Glomerular endothelial cell (primary cell): ENCODE measurements around the gene JDP2. TPM values are rescaled to one million over a fixed set of nuclear protein-coding genes. Genes with fewer than 3 reads are reported as not detected.
"Not testable (repeated sequence)": the region's sequence is repeated elsewhere in the genome, so short reads cannot be mapped to it uniquely, and the experiment has no call there.

ENCODE experiments used
- DNase-seq: peaks from one replicate; pipeline ENCODE4 v3.0.0-alpha.2; 2011; ENCODE audit warnings: low read depth, low spot score; ENCODE audit errors: extremely low read depth
- total RNA-seq: library from RNA; depleted of rRNA; stranded (reverse); fragments of >200 nt; gene quantifications from 2 replicates; pipeline ENCODE4 v1.2.3, GENCODE V29; 2015

Gene JDP2
- total RNA-seq, 1 donor from 2014 or later = 13.0 TPM

- no peak for DNase-seq
These were observed 26.1 kb downstream of the JDP2 start for GRCh38 chr14:75453817-75454434.

- no peak for DNase-seq
These were observed 27.2 kb downstream of the JDP2 start for GRCh38 chr14:75454963-75455546.

DNA sequence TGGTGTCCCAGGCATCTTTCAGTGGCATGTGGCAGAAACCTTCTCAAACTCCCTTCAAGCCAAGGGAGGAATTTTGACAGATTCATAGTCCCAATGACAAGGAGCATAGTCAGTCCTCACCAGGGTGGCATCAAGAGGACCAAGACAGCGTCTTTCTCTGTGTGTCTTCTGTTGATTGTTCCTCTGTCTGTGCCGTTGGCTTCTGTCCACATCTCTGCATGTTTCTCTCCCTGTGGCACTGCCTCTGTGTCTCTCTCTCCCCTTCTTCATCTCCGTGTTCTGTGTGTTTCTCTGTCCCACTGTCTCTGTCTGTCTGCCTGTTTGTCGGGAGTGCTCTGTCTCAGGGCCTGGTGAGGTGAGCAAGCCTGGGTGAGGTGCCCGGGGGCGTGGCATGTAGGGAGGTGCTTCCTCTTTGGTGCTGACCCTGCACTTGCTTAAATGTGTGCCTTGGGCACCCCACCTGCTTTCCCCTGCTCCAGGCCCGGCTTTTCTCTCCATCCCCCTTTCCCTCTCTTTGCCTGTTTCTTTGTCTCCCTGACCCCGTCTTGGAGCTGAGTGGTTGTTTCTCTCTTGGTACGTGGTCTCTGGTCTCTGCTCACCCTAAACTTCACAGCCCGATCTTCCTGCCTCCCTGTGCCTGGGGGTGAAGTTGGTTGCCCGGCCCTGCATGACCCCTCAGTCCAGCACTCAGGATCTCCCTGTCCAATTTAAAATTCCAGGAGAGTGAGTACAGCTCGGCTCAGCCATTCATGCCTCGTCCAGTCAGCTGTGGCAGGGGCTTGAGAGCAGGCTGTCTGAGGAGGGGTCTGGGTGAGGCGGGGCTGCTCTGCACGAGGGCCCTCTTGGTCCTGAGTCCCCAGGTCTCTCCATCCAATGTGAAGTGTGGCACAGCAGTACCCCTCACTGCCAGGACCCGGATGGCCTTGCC, 28.5 kb downstream of the JDP2 start:
- DNase-seq = no peak

DNA sequence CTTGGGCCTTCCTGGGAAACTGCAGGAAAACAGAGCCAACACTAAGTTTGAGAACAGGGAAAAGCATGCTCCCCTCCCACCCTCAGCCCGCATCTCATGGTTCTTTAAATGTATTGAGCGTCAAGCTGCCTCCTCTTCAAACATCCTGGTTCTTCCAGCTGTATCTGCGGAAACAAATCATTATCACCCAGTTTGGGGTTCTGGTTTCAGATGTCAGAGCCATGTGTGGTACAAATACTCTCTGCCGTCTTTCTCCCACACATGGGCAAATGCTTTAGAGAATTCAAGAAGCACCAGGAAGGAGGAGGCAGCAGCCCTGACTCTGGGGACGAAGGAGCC, 29.1 kb downstream of the JDP2 start:
- no peak for DNase-seq

GRCh38 chr14:75457648-75458165, 29.9 kb downstream of the JDP2 start:
- no peak for DNase-seq

DNA sequence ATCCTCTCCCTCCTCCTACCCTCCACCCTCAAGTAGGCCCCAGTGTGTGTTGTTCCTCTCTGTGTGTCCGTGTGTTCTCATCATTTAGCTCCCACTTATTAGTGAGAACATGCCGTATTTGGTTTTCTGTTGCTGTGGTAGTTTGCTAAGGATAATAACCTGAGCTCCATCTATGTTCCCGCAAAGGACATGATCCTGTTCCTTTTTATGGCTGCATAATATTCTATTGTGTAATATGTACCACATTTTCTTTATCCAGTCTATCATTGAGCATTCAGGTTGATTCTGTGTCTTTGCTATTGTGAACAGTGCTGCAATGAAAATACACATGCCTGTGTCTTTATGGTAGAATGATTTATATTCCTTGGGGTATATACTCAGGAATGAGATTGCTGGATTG, 30.5 kb downstream of the JDP2 start:
- no peak for DNase-seq

- DNase-seq = no peak
These were observed 31.4 kb downstream of the JDP2 start for GRCh38 chr14:75459099-75459741.

GRCh38 chr14:75459791-75460190, 32.0 kb downstream of the JDP2 start:
- DNase-seq = no peak

- DNase-seq = no peak
These were observed 32.6 kb downstream of the JDP2 start for GRCh38 chr14:75460394-75460793.

- DNase-seq = no peak
These were observed 33.5 kb downstream of the JDP2 start for GRCh38 chr14:75461303-75461702.

DNA sequence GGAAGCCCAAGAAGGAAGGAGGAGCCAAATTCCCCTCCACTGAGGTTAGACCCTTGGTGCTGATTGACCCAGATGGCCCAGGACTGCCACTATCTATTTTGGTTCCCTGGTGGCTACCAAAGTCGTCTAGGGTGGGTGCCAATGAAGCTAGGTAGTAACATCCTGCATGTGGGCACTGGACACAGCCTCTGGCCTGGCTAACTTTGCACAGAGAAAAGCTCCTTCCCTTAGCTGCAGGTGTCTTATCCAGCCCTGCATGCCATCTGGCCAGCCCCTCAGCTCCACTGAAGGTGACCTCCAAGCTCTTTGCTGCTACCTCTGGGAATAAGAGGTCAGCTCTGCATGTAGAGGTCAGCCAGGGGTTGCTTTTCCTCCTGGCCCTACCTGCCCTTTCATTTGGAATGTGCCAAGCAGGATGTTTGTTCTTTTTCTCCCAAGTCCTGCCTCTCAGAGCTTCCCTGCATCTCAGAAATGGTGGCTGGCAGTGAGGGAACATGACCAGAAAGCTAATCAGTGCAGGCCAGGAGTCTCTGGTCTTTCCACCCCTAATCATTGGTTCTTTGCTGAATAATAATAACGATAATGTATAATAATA, 34.0 kb downstream of the JDP2 start:
- DNase-seq = no peak

DNA sequence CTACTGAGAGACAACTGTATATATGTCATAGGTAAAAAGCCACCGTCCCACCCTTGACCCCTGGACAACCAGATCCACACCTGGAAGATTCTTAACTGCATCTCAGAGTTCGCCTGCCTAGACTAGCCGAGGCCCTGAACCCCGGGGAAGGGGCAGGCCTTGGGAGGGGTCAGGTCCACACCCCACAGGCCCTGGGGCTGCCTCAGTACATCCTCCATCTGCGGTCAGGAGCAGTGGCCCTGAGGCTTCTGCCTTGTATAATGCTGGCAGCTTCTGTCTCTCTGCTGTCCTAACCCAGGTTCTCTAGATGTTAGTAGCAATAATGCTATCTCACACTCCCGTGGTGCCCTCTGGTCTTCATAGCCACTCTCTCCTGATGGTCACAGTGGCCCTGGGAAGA, 36.8 kb downstream of the JDP2 start:
- DNase-seq = no peak

- DNase-seq = no peak
These were observed 39.9 kb downstream of the JDP2 start for GRCh38 chr14:75467763-75468162.

DNA sequence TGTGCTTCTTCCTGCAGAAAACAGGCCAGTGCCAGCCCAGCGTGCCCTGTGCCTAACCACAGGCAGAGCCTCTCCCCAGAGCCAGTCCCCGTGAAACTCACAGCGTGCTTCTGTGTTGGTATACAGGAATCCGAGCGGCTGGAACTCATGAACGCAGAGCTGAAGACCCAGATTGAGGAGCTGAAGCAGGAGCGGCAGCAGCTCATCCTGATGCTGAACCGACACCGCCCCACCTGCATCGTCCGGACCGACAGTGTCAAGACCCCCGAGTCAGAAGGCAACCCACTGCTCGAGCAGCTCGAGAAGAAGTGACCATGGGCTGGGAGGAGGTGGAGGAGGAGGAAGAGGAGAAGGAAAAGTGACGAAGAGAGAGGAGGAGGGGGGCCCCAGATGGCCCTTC, 41.3 kb downstream of the JDP2 start:
- no peak for DNase-seq

DNA sequence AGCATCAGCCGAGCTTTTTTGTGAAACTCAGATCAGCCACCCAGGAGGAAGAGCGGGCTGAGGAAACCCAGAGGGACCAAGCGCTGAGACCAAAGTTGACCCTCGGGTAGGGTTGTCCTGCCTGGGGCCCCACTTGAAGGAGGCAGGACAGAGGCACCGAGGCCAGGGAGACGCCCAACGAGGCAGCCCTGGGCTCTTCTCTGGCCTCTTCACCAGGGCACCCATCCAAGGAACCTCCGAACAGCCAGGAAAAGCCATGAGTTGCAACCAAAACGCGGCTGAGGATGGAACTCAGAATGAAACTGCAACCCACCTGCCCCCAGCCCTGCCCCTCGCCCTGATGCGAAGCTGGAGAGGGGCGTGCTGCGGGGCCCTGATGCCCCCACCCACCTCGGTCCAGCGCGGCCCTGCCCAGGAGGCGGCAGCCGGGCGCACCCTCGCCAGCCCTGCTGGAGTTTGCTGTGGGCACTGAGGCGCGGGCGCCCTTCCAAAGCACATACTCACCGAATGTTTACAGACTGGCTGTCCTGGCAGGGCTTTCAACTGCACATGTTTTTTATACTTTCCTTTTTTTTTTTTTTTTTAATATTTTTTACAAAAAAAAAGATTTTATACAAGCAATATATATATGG, 41.9 kb downstream of the JDP2 start:
- no peak for DNase-seq

GRCh38 chr14:75470238-75470797, 42.5 kb downstream of the JDP2 start:
- DNase-seq = no peak

- no peak for DNase-seq
These were observed 43.2 kb downstream of the JDP2 start for GRCh38 chr14:75471059-75471458.

DNA sequence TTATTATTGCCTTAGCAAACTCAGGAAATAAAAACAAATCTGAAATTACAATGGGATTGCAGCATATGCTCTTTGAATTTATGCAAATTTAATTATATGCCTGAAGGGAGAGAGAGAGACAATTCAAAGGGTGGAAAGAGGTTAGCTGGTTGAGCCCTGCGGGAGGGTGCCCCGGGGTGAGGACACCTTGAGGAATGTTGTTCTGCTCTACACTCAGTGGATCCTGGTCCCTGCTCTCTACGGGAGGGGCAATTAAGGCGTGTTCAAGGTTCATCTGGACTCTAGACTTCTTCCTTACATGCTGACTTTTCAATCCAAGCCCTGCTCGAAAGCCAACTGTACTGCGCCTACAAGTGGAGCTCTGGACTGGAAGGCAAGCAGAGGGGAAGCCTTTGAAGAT, 46.3 kb downstream of the JDP2 start:
- not testable (repeated sequence) for DNase-seq

DNA sequence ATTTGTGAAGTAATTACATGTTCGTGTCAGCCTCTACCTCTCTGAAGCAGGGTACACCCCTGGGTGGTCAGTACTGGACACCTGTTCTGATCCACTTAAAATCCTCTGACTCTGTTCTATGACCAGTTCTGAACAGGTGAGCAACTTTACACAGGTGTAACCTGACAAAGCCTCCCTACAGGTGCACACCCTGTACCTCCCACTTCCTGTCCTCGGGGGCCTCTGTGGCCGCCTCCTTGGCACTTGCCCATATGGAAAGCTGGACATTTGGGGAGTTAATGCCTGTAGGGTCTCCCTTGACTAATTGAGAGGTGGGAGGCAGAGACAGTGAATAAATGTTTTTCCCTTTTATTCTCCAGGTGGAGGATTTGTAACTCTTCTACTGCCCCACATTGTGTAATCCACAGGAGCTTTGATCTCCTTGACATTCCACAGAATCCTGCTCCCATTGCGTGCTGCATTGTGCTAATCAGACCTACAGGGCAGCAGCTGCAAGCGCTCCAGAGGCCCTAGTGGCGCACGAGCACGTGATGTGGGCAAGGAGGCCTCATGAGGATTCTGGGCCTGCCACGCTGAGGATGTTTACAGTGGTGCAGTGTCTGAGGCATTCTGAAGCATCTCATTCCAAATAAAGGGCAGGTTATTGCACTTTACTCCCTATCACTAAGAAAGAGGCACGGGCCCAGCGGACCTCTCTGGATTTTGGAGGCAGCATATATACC, 48.6 kb downstream of the JDP2 start:
- no peak for DNase-seq
